Endothelial cell (in vitro differentiated cells): ENCODE data around the gene PRKG1. TPM values are rescaled to one million over a fixed set of nuclear protein-coding genes. Genes with fewer than 3 reads are reported as not detected.

ENCODE experiments used
- DNase-seq: peaks from one replicate; pipeline ENCODE4 v3.0.0; 2021; ENCODE audit warnings: low spot score
- H3K27ac Mint-ChIP-seq: one replicate; pipeline ENCODE4 v1.8.0; 2021; ENCODE audit warnings: mixed read lengths, inconsistent platforms; ENCODE audit not compliant: unreplicated experiment
- H3K27me3 Mint-ChIP-seq: one replicate; pipeline ENCODE4 v1.8.0; 2021; ENCODE audit warnings: mild to moderate bottlenecking, moderate library complexity, mixed read lengths, inconsistent platforms; ENCODE audit not compliant: unreplicated experiment
- H3K36me3 Mint-ChIP-seq: one replicate; pipeline ENCODE4 v1.8.0; 2021; ENCODE audit warnings: mild to moderate bottlenecking, low read depth, mixed read lengths, inconsistent platforms; ENCODE audit not compliant: unreplicated experiment
- H3K4me1 Mint-ChIP-seq: one replicate; pipeline ENCODE4 v1.8.0; 2021; ENCODE audit warnings: mild to moderate bottlenecking, mixed read lengths, inconsistent platforms; ENCODE audit not compliant: unreplicated experiment
- H3K4me3 Mint-ChIP-seq: one replicate; pipeline ENCODE4 v1.8.0; 2021; ENCODE audit warnings: mild to moderate bottlenecking, mixed read lengths, inconsistent platforms; ENCODE audit not compliant: unreplicated experiment
- H3K9me3 Mint-ChIP-seq: one replicate; pipeline ENCODE4 v1.8.0; 2021; ENCODE audit warnings: mixed read lengths, inconsistent platforms; ENCODE audit not compliant: unreplicated experiment
- CTCF ChIP-seq: fragments of 200-600 bp; sonication (generic); IDR thresholded peaks from one replicate; pipeline ENCODE4 v1.5.0; 2021; ENCODE audit warnings: antibody characterized with exemption; ENCODE audit not compliant: unreplicated experiment
- total RNA-seq: library from RNA; stranded (reverse); fragmentation: NEBNext Ultra II Directional; extraction: Animal tissue kit (Norgen Biotek cat#: 25700); gene quantifications from one replicate; pipeline ENCODE4 v1.2.1, GENCODE V29; 2021; ENCODE audit not compliant: unreplicated experiment

The PRKG1 gene
- total RNA-seq, 1 donor from 2014 or later = 10.7 TPM

GRCh38 chr10:51857305-51857704 lies 783.0 kb downstream of the PRKG1 start:
- Mint-ChIP-seq H3K4me3 (no peak overlapping the region), H3K9me3 (no peaks in the 10 kb centered on the region), H3K27ac (no peak overlapping the region), H3K4me1 (no peaks in the 10 kb centered on the region), H3K27me3 (no peaks in the 10 kb centered on the region), H3K36me3 (no peaks in the 10 kb centered on the region)
- no peak for TF ChIP-seq CTCF
- no peak for DNase-seq

GRCh38 chr10:51860257-51860656 lies 786.0 kb downstream of the PRKG1 start:
- no peak overlapping the region for H3K27ac Mint-ChIP-seq
- no peak for TF ChIP-seq CTCF
- H3K9me3 Mint-ChIP-seq = no peaks in the 10 kb centered on the region
- H3K4me1 Mint-ChIP-seq = no peaks in the 10 kb centered on the region
- no peak overlapping the region for H3K4me3 Mint-ChIP-seq
- peaks cover 2% of the 10 kb centered on the region for H3K27me3 Mint-ChIP-seq
- H3K36me3 Mint-ChIP-seq = no peaks in the 10 kb centered on the region
- no peak for DNase-seq

GRCh38 chr10:51861051-51861450 lies 786.8 kb downstream of the PRKG1 start:
- Mint-ChIP-seq H3K9me3 (no peaks in the 10 kb centered on the region), H3K4me3 (no peak overlapping the region), H3K4me1 (no peaks in the 10 kb centered on the region), H3K27ac (no peak overlapping the region), H3K27me3 (peaks cover 2% of the 10 kb centered on the region), H3K36me3 (no peaks in the 10 kb centered on the region)
- no peak for TF ChIP-seq CTCF
- no peak for DNase-seq

- no peaks in the 10 kb centered on the region for H3K4me1 Mint-ChIP-seq
- no peaks in the 10 kb centered on the region for H3K36me3 Mint-ChIP-seq
- H3K4me3 Mint-ChIP-seq = no peak overlapping the region
- no peak overlapping the region for H3K27ac Mint-ChIP-seq
- peaks cover 2% of the 10 kb centered on the region for H3K27me3 Mint-ChIP-seq
- no peak for TF ChIP-seq CTCF
- no peaks in the 10 kb centered on the region for H3K9me3 Mint-ChIP-seq
- DNase-seq = no peak
These were observed 787.4 kb downstream of the PRKG1 start for GRCh38 chr10:51861731-51862130.

- Mint-ChIP-seq H3K4me3 (no peak overlapping the region), H3K36me3 (no peaks in the 10 kb centered on the region), H3K27me3 (peaks cover 2% of the 10 kb centered on the region), H3K27ac (no peak overlapping the region), H3K9me3 (no peaks in the 10 kb centered on the region), H3K4me1 (no peaks in the 10 kb centered on the region)
- no peak for DNase-seq
- TF ChIP-seq CTCF = no peak
These were observed 787.9 kb downstream of the PRKG1 start for GRCh38 chr10:51862149-51862548.
